SJCRH30 (cell line): Measurements from ENCODE around the gene RBM44. TPM values are rescaled to one million over a fixed set of nuclear protein-coding genes. Genes with fewer than 3 reads are reported as not detected.
"Not testable (repeated sequence)": the region's sequence is repeated elsewhere in the genome, so short reads cannot be mapped to it uniquely, and the experiment has no call there.

Experiments
- DNase-seq, 2 experiments: peaks; one replicate each; pipeline ENCODE4 v3.0.0-alpha.2; 2015 to 2020
- H3K27ac ChIP-seq: fragments of 250-450 bp; sonication (Bioruptor Pico); 2 replicates; pipeline ENCODE4 v1.5.1; 2020; ENCODE audit warnings: mild to moderate bottlenecking, moderate library complexity
- H3K27me3 ChIP-seq: fragments of 250-450 bp; sonication (Bioruptor Pico); 2 replicates; pipeline ENCODE4 v1.5.1; 2020; ENCODE audit warnings: mild to moderate bottlenecking, moderate library complexity
- H3K36me3 ChIP-seq: fragments of 250-450 bp; sonication (Bioruptor Pico); 2 replicates; pipeline ENCODE4 v1.5.1; 2020; ENCODE audit warnings: mild to moderate bottlenecking, moderate library complexity
- H3K4me1 ChIP-seq: fragments of 250-450 bp; sonication (Bioruptor Pico); 2 replicates; pipeline ENCODE4 v1.5.1; 2020; ENCODE audit warnings: mild to moderate bottlenecking, moderate library complexity
- H3K4me3 ChIP-seq: fragments of 250-450 bp; sonication (Bioruptor Pico); 2 replicates; pipeline ENCODE4 v1.5.1; 2020; ENCODE audit warnings: mild to moderate bottlenecking, moderate library complexity
- H3K9me3 ChIP-seq: fragments of 250-450 bp; sonication (Bioruptor Pico); replicated peaks from 2 replicates; pipeline ENCODE4 v1.5.1; 2020; ENCODE audit warnings: mild to moderate bottlenecking, moderate library complexity
- total RNA-seq: library from RNA; depleted of rRNA; stranded (reverse); fragments of >200 nt; shearing (Covaris generic); gene quantifications from 2 replicates; pipeline ENCODE4 v1.2.3, GENCODE V29; 2014

The RBM44 gene
- total RNA-seq, 1 experiment from 2014 or later, result 0.28 TPM

- peaks cover 15% of the 10 kb centered on the region for H3K4me1 ChIP-seq
Measured at GRCh38 chr2:237868074-237868473, 69.5 kb downstream of the RBM44 start.

GRCh38 chr2:237868631-237869342 lies 70.2 kb downstream of the RBM44 start:
- H3K4me1 ChIP-seq, result peaks cover 18% of the 10 kb centered on the region
- DNase-seq, result no peak
- no peaks in the 10 kb centered on the region for H3K36me3 ChIP-seq
- H3K27ac ChIP-seq, result no peak overlapping the region
- H3K9me3 ChIP-seq, result no peaks in the 10 kb centered on the region
- H3K4me3 ChIP-seq, result no peak overlapping the region
- peaks cover 7% of the 10 kb centered on the region; the same call in 1 of the 2 replicates for H3K27me3 ChIP-seq

More at GRCh38 chr2:237868074-237868473, 69.5 kb downstream of the RBM44 start:
- not testable (repeated sequence) for H3K9me3 ChIP-seq, H3K36me3 ChIP-seq, H3K4me3 ChIP-seq, H3K27me3 ChIP-seq, H3K27ac ChIP-seq, DNase-seq

GRCh38 chr2:237869343-237870102 lies 70.9 kb downstream of the RBM44 start:
- Histone ChIP-seq H3K9me3 (no peaks in the 10 kb centered on the region), H3K27ac (no peak overlapping the region), H3K4me1 (peaks cover 18% of the 10 kb centered on the region), H3K27me3 (peaks cover 7% of the 10 kb centered on the region; the same call in 1 of the 2 replicates), H3K4me3 (no peak overlapping the region), H3K36me3 (no peaks in the 10 kb centered on the region)
- no peak for DNase-seq

- Histone ChIP-seq H3K27ac (no peak overlapping the region), H3K4me1 (peaks cover 14% of the 10 kb centered on the region), H3K36me3 (no peaks in the 10 kb centered on the region), H3K4me3 (no peak overlapping the region), H3K27me3 (peaks cover 7% of the 10 kb centered on the region; the same call in 1 of the 2 replicates), H3K9me3 (no peaks in the 10 kb centered on the region)
- no peak for DNase-seq
Measured at GRCh38 chr2:237870126-237870525, 71.5 kb downstream of the RBM44 start.

GRCh38 chr2:237870754-237871651 lies 72.4 kb downstream of the RBM44 start:
- Histone ChIP-seq H3K27me3 (peaks cover 7% of the 10 kb centered on the region; the same call in 1 of the 2 replicates), H3K4me3 (no peak overlapping the region), H3K9me3 (no peaks in the 10 kb centered on the region), H3K27ac (no peak overlapping the region), H3K4me1 (peaks cover 6% of the 10 kb centered on the region; the same call in 1 of the 2 replicates), H3K36me3 (no peaks in the 10 kb centered on the region)
- DNase-seq, result no peak

GRCh38 chr2:237872178-237872887 lies 73.8 kb downstream of the RBM44 start:
- Histone ChIP-seq H3K27ac (no peak overlapping the region), H3K9me3 (no peaks in the 10 kb centered on the region), H3K36me3 (no peaks in the 10 kb centered on the region), H3K4me1 (0 out of 2 replicates have a peak, but pooled peaks cover 3% of the 10 kb centered on the region), H3K4me3 (no peak overlapping the region), H3K27me3 (peaks cover 7% of the 10 kb centered on the region; the same call in 1 of the 2 replicates)
- no peak for DNase-seq

GRCh38 chr2:237873421-237873831 lies 74.8 kb downstream of the RBM44 start:
- peaks cover 10% of the 10 kb centered on the region for H3K27me3 ChIP-seq
- no peak overlapping the region for H3K4me3 ChIP-seq
- no peak for DNase-seq
- 0 out of 2 replicates have a peak, but pooled peaks cover 3% of the 10 kb centered on the region for H3K4me1 ChIP-seq
- H3K9me3 ChIP-seq, result no peaks in the 10 kb centered on the region
- no peak overlapping the region for H3K27ac ChIP-seq
- H3K36me3 ChIP-seq, result no peaks in the 10 kb centered on the region

- peak in 1 of 2 experiments; percentile 36 for DNase-seq
- peaks cover 10% of the 10 kb centered on the region for H3K27me3 ChIP-seq
- no peaks in the 10 kb centered on the region for H3K36me3 ChIP-seq
- no peaks in the 10 kb centered on the region for H3K9me3 ChIP-seq
- H3K4me1 ChIP-seq, result 0 out of 2 replicates have a peak, but pooled peaks cover 3% of the 10 kb centered on the region
- no peak overlapping the region for H3K27ac ChIP-seq
- no peak overlapping the region for H3K4me3 ChIP-seq
Measured at GRCh38 chr2:237873897-237874551, 75.4 kb downstream of the RBM44 start.

- H3K4me3 ChIP-seq, result no peak overlapping the region
- peaks cover 10% of the 10 kb centered on the region for H3K27me3 ChIP-seq
- no peaks in the 10 kb centered on the region for H3K36me3 ChIP-seq
- 0 out of 2 replicates have a peak, but pooled peaks cover 3% of the 10 kb centered on the region for H3K4me1 ChIP-seq
- H3K27ac ChIP-seq, result no peak overlapping the region
- no peaks in the 10 kb centered on the region for H3K9me3 ChIP-seq
- DNase-seq, result no peak
Measured at GRCh38 chr2:237874585-237875161, 76.1 kb downstream of the RBM44 start.

GRCh38 chr2:237875256-237876060 lies 76.9 kb downstream of the RBM44 start:
- Histone ChIP-seq H3K27me3 (peaks cover 10% of the 10 kb centered on the region), H3K36me3 (no peaks in the 10 kb centered on the region), H3K27ac (no peak overlapping the region), H3K4me3 (no peak overlapping the region), H3K9me3 (no peaks in the 10 kb centered on the region), H3K4me1 (0 out of 2 replicates have a peak, but pooled peaks cover 3% of the 10 kb centered on the region)
- no peak for DNase-seq

- Histone ChIP-seq H3K4me1 (0 out of 2 replicates have a peak, but pooled peaks cover 3% of the 10 kb centered on the region), H3K36me3 (no peaks in the 10 kb centered on the region), H3K27ac (no peak overlapping the region), H3K4me3 (no peak overlapping the region), H3K27me3 (peaks cover 10% of the 10 kb centered on the region), H3K9me3 (no peaks in the 10 kb centered on the region)
- DNase-seq, result no peak
Measured at GRCh38 chr2:237876061-237876526, 77.5 kb downstream of the RBM44 start.

- DNase-seq, result no peak
- H3K4me1 ChIP-seq, result 0 out of 2 replicates have a peak, but pooled peaks cover 3% of the 10 kb centered on the region
- no peak overlapping the region for H3K27ac ChIP-seq
Measured at GRCh38 chr2:237876532-237876931, 78.0 kb downstream of the RBM44 start.

More at GRCh38 chr2:237876532-237876931, 78.0 kb downstream of the RBM44 start:
- Histone ChIP-seq H3K27me3 (peaks cover 6% of the 10 kb centered on the region; the same call in 1 of the 2 replicates), H3K36me3 (no peaks in the 10 kb centered on the region), H3K9me3 (no peaks in the 10 kb centered on the region), H3K4me3 (no peak overlapping the region)
